H1 (cell line): ENCODE measurements around the gene RHOH. TPM values are rescaled to one million over a fixed set of nuclear protein-coding genes. Genes with fewer than 3 reads are reported as not detected.

Experiments
- CTCF ChIA-PET: fragments of 300-600 bp; sonication (Branson Sonifier 250); formaldehyde crosslinking; loops from one replicate; lab custom pipeline; 2021; ENCODE audit not compliant: partially characterized antibody; lab: Charles Lee
- POLR2A ChIA-PET: fragments of 300-600 bp; sonication (Branson Sonifier 250); formaldehyde crosslinking; loops from one replicate; lab custom pipeline; 2021; ENCODE audit warnings: inconsistent platforms; ENCODE audit not compliant: partially characterized antibody; lab: Charles Lee
- DNase-seq, 2 experiments: peaks; one replicate each; pipeline versions ENCODE4 v3.0.0 to v3.0.0-alpha.2; 2010 to 2022; ENCODE audit warnings: low spot score in 2 of 2, low read depth in 1 of 2, mixed read lengths in 1 of 2
- FAIRE-seq: peaks from 2 replicates; lab custom pipeline; 2011; peaks lifted over from hg19 to GRCh38; lab: Jason Lieb, UNC
- H2AFZ ChIP-seq: 2 replicates; pipeline ENCODE4 v1.8.1; 2012; ENCODE audit warnings: low read length, inconsistent platforms
- H2AK5ac ChIP-seq: 2 replicates; pipeline ENCODE4 v1.6.1; 2013; ENCODE audit warnings: low read depth, low read length
- H2BK120ac ChIP-seq: replicated peaks from 2 replicates; pipeline ENCODE3; 2013; ENCODE audit warnings: low read depth, low read length, inconsistent platforms
- H2BK12ac ChIP-seq: 2 replicates; pipeline ENCODE4 v1.6.1; 2013; ENCODE audit warnings: low read depth, low read length
- H2BK15ac ChIP-seq: 2 replicates; pipeline ENCODE4 v1.6.1; 2013; ENCODE audit warnings: low read length
- H2BK20ac ChIP-seq: 2 replicates; pipeline ENCODE4 v1.6.1; 2013; ENCODE audit warnings: low read length
- H2BK5ac ChIP-seq: 2 replicates; pipeline ENCODE4 v1.6.1; 2013; ENCODE audit warnings: low read depth, low read length
- H3K14ac ChIP-seq: 2 replicates; pipeline ENCODE4 v1.6.1; 2013; ENCODE audit warnings: inconsistent platforms; ENCODE audit not compliant: insufficient read length
- H3K18ac ChIP-seq: 2 replicates; pipeline ENCODE4 v1.6.1; 2013; ENCODE audit warnings: low read length; ENCODE audit errors: extremely low read depth
- H3K23ac ChIP-seq: 2 replicates; pipeline ENCODE4 v1.6.1; 2013; ENCODE audit warnings: inconsistent platforms; ENCODE audit not compliant: insufficient read length
- H3K23me2 ChIP-seq: 2 replicates; pipeline ENCODE4 v1.6.1; 2013; ENCODE audit warnings: low read depth, low read length
- H3K27ac ChIP-seq: 2 replicates; pipeline ENCODE4 v1.6.1; 2011; ENCODE audit warnings: low read depth, low read length, inconsistent platforms
- H3K27me3 ChIP-seq, 4 experiments: replicated peaks in 1 of 4; 1 replicate in 1 of 4; 2 replicates in 3 of 4; pipeline versions ENCODE4 v1.6.1 to v1.8.1; 2011 to 2013; ENCODE audit warnings: low read length in 3 of 4, mild to moderate bottlenecking in 3 of 4, inconsistent platforms in 2 of 4, mixed read lengths in 2 of 4, moderate library complexity in 1 of 4; ENCODE audit not compliant: control insufficient read depth in 3 of 4, insufficient read depth in 3 of 4; ENCODE audit errors: extremely low read depth in 1 of 4
- H3K36me3 ChIP-seq, 4 experiments: 2 replicates each; pipeline versions ENCODE4 v1.6.1 to v1.8.1; 2011 to 2013; ENCODE audit warnings: mild to moderate bottlenecking in 4 of 4, low read length in 3 of 4, moderate library complexity in 2 of 4, control low read depth in 1 of 4, inconsistent platforms in 1 of 4; ENCODE audit not compliant: insufficient read depth in 4 of 4, control insufficient read depth in 2 of 4
- H3K4ac ChIP-seq: replicated peaks from 2 replicates; pipeline ENCODE3; 2013; ENCODE audit warnings: low read length, low read depth, mixed read lengths, inconsistent platforms; ENCODE audit not compliant: insufficient read length
- H3K4me1 ChIP-seq, 4 experiments: replicated peaks in 1 of 4; 1 replicate in 1 of 4; 2 replicates in 3 of 4; pipeline versions ENCODE4 v1.6.1 to v1.8.1; 2011 to 2013; ENCODE audit warnings: low read length in 3 of 4, inconsistent platforms in 2 of 4, mixed read lengths in 1 of 4; ENCODE audit not compliant: insufficient read depth in 4 of 4, control insufficient read depth in 3 of 4
- H3K4me2 ChIP-seq, 2 experiments: 2 replicates each; pipeline versions ENCODE4 v1.6.1 to v1.8.1; 2011 to 2013; ENCODE audit warnings: low read depth in 2 of 2, low read length in 2 of 2, control low read depth in 1 of 2, inconsistent platforms in 1 of 2, mild to moderate bottlenecking in 1 of 2; ENCODE audit not compliant: insufficient read depth in 1 of 2
- H3K4me3 ChIP-seq, 4 experiments: fragments of 200-600, 300-600 bp in 1 of 4; sonication (generic), shearing (Covaris generic), sonication (Bioruptor Twin) in 1 of 4; 2 replicates each; pipeline versions ENCODE4 v1.5.1 to v1.8.1; 2011 to 2016; ENCODE audit warnings: low read length in 4 of 4, low read depth in 3 of 4, control low read depth in 2 of 4, inconsistent platforms in 2 of 4, mild to moderate bottlenecking in 2 of 4, mixed read lengths in 1 of 4, moderate library complexity in 1 of 4; ENCODE audit not compliant: insufficient read depth in 2 of 4; ENCODE audit errors: extremely low read depth in 1 of 4
- H3K56ac ChIP-seq: replicated peaks from 2 replicates; pipeline ENCODE3; 2013; ENCODE audit warnings: low read depth, mild to moderate bottlenecking, mixed read lengths, low read length, inconsistent platforms; ENCODE audit not compliant: insufficient read length
- H3K79me1 ChIP-seq: 2 replicates; pipeline ENCODE4 v1.6.1; 2013; ENCODE audit warnings: low read depth, low read length, control low read depth
- H3K79me2 ChIP-seq, 2 experiments: 2 replicates each; pipeline versions ENCODE4 v1.6.1 to v1.8.1; 2012 to 2013; ENCODE audit warnings: low read length in 2 of 2, mild to moderate bottlenecking in 2 of 2, inconsistent platforms in 1 of 2; ENCODE audit not compliant: insufficient read depth in 2 of 2, control insufficient read depth in 1 of 2
- H3K9ac ChIP-seq, 4 experiments: replicated peaks in 1 of 4; 1 replicate in 1 of 4; 2 replicates in 3 of 4; pipeline versions ENCODE4 v1.6.1 to v1.8.1; 2011 to 2013; ENCODE audit warnings: low read depth in 3 of 4, low read length in 3 of 4, control low read depth in 2 of 4, mild to moderate bottlenecking in 2 of 4, moderate library complexity in 2 of 4, inconsistent platforms in 1 of 4; ENCODE audit errors: extremely low read depth in 1 of 4
- H3K9me3 ChIP-seq, 2 experiments: 2 replicates each; pipeline versions ENCODE4 v1.6.1 to v1.8.1; 2012 to 2013; ENCODE audit warnings: mild to moderate bottlenecking in 2 of 2, moderate library complexity in 2 of 2, control low read depth in 1 of 2, inconsistent platforms in 1 of 2, low read depth in 1 of 2, low read length in 1 of 2, mixed read lengths in 1 of 2; ENCODE audit not compliant: insufficient read depth in 2 of 2
- H4K20me1 ChIP-seq, 2 experiments: replicated peaks in 1 of 2; 2 replicates each; pipeline versions ENCODE3 to v1.8.1; 2011 to 2013; ENCODE audit warnings: inconsistent platforms in 2 of 2, low read length in 2 of 2, mild to moderate bottlenecking in 1 of 2; ENCODE audit not compliant: insufficient read depth in 2 of 2, control insufficient read depth in 1 of 2
- H4K5ac ChIP-seq: 2 replicates; pipeline ENCODE4 v1.6.1; 2013; ENCODE audit warnings: low read length, low read depth, mixed read lengths, inconsistent platforms; ENCODE audit not compliant: insufficient read length
- H4K8ac ChIP-seq: 2 replicates; pipeline ENCODE4 v1.8.0; 2013; ENCODE audit warnings: mild to moderate bottlenecking, moderate library complexity, low read length, inconsistent platforms; ENCODE audit not compliant: insufficient read depth; ENCODE audit errors: extremely low read depth
- H4K91ac ChIP-seq: replicated peaks from 2 replicates; pipeline ENCODE3; 2013; ENCODE audit warnings: low read length, mixed read lengths, inconsistent platforms; ENCODE audit not compliant: insufficient read length
- BACH1 ChIP-seq: IDR thresholded peaks from 2 replicates; pipeline ENCODE4 v1.6.1; 2012; ENCODE audit warnings: low read length, improper control_type of control experiment
- EGR1 ChIP-seq: IDR thresholded peaks from 2 replicates; pipeline ENCODE4 v1.6.1; 2011; ENCODE audit warnings: low read depth, low read length, borderline replicate concordance
- KDM5A ChIP-seq: fragments of 200-600 bp; IDR thresholded peaks from 2 replicates; pipeline ENCODE4 v1.7.1; 2012; ENCODE audit warnings: mild to moderate bottlenecking, low read length, inconsistent platforms, mixed read lengths
- POLR2AphosphoS5 ChIP-seq: IDR thresholded peaks from 2 replicates; pipeline ENCODE4 v1.6.1; 2011; ENCODE audit warnings: low read depth, low read length
- SP2 ChIP-seq: IDR thresholded peaks from 2 replicates; pipeline ENCODE4 v1.6.1; 2012; ENCODE audit warnings: mild to moderate bottlenecking, low read length, inconsistent platforms
- SRF ChIP-seq: IDR thresholded peaks from 2 replicates; pipeline ENCODE4 v1.6.1; 2011; ENCODE audit warnings: mild to moderate bottlenecking, low read depth, low read length, moderate library complexity
- TAF1 ChIP-seq: IDR thresholded peaks from 2 replicates; pipeline ENCODE4 v1.6.1; 2011; ENCODE audit warnings: mild to moderate bottlenecking, low read depth, low read length
- TAF7 ChIP-seq: optimal IDR thresholded peaks from 2 replicates; pipeline ENCODE3; 2011; ENCODE audit warnings: low read depth, mild to moderate bottlenecking, inconsistent platforms, low read length, moderate library complexity, borderline replicate concordance
- WGBS, 2 experiments: shearing (Covaris generic) in 1 of 2; methylation state at CpG; one replicate each; pipeline versions ENCODE4 v1.1.6 to v1.1.7; 2013 to 2015; ENCODE audit warnings: low lambda C conversion rate in 2 of 2, mixed read lengths in 2 of 2, inconsistent platforms in 1 of 2, low coverage in 1 of 2, missing lambda C conversion rate in 1 of 2; ENCODE audit not compliant: insufficient replicate concordance in 2 of 2, insufficient coverage in 1 of 2, insufficient read length in 1 of 2; ENCODE audit errors: extremely low coverage in 1 of 2, missing lambda C conversion rate in 1 of 2; 5-methylcytosine and 5-hydroxymethylcytosine counted together
- polyA plus RNA-seq, 7 experiments: library from polyadenylated mRNA; depleted of rRNA in 3 of 7; stranded (reverse) in 5 of 7; unstranded in 2 of 7; fragments of >200 nt in 5 of 7; fragments of 200-250 nt in 2 of 7; gene quantifications; 1 replicate in 5 of 7; 2 replicates in 1 of 7; 4 replicates in 1 of 7; pipeline versions ENCODE4 v1.2.1 to v1.2.3, GENCODE V29; 2011 to 2013; ENCODE audit warnings: missing spikeins in 2 of 7, mixed read lengths in 2 of 7
- total RNA-seq: library from RNA; stranded (reverse); fragmentation: NEBNext Ultra II Directional; extraction: Animal tissue kit (Norgen Biotek cat#: 25700); gene quantifications from 2 replicates; pipeline ENCODE4 v1.2.1, GENCODE V29; 2021
- TF ChIP-seq, protein P1 (sequence below): IDR thresholded peaks from 2 replicates; pipeline ENCODE4 v1.6.1; 2012; ENCODE audit warnings: inconsistent platforms
- TF ChIP-seq, protein P2 (sequence below), 3 experiments: IDR thresholded peaks; 1 replicate in 2 of 3; 2 replicates in 1 of 3; pipeline versions ENCODE4 v1.5.1 to v1.6.1; 2011; ENCODE audit warnings: low read length in 3 of 3, mild to moderate bottlenecking in 3 of 3, inconsistent platforms in 2 of 3, low read depth in 1 of 3, moderate library complexity in 1 of 3; ENCODE audit not compliant: insufficient read depth in 1 of 3; ENCODE audit errors: control extremely low read depth in 1 of 3
- TF ChIP-seq, protein P3 (sequence below): IDR thresholded peaks from 2 replicates; pipeline ENCODE4 v1.6.1; 2011; ENCODE audit warnings: low read length, improper control_type of control experiment

Gene RHOH
- total and polyA plus RNA-seq, 2 of the 8 experiments (the other 6 are each of a cell fraction or from before 2014, with no cell fraction given) = 5.9 to 6.9 TPM

DNA sequence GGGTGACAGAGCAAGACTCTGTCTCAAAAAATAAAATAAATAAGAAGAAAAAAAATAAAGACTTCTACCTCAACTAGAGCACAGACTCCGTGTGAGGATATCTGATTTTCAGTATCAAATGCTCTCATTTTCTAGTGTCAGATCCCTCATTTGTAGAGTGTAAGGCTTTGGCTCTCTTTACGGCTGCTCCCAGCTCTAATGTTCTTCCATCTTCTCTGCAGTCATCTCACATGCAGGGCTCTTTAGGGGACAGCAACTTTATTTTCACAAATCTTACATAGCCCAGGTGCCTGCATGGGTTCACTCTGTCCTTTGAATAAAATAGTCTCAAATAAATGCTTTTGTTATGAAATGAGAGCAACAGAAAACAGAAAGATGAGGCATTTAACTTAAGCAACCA is 19.2 kb upstream of the RHOH start:
- Histone ChIP-seq H4K8ac (no peak overlapping the region), H2AK5ac (no peak overlapping the region), H3K23ac (no peak overlapping the region), H2BK20ac (no peak overlapping the region), H3K4me3 (no peak overlapping the region), H4K5ac (no peak overlapping the region), H3K9me3 (no peaks in the 10 kb centered on the region), H3K79me1 (no peaks in the 10 kb centered on the region), H2BK15ac (no peak overlapping the region), H3K79me2 (no peaks in the 10 kb centered on the region), H2BK120ac (no peak overlapping the region), H3K4me1 (peaks cover 0 to 6% (median 2%) of the 10 kb centered on the region in 4 experiments; a peak in 2 of 7 replicates), H3K27ac (no peak overlapping the region), H3K18ac (no peak overlapping the region), H4K20me1 (no peaks in the 10 kb centered on the region), H3K14ac (no peak overlapping the region), H3K36me3 (no peaks in the 10 kb centered on the region), H4K91ac (no peak overlapping the region), H2BK5ac (no peak overlapping the region), H3K9ac (no peak overlapping the region), H3K4me2 (no peak overlapping the region), H2BK12ac (no peak overlapping the region), H2AFZ (no peak overlapping the region), H3K23me2 (no peaks in the 10 kb centered on the region), H3K27me3 (no peaks in the 10 kb centered on the region), H3K4ac (no peak overlapping the region), H3K56ac (no peak overlapping the region)
- no peak for DNase-seq
- FAIRE-seq = no peak
- POLR2A ChIA-PET = no interaction called here
- WGBS, 2 experiments = 83% methylated on average over 2 of the region's 2 CpGs; no CpG with 5 or more reads in 1 of the 2 experiments
- CTCF ChIA-PET = interaction anchor here (0.8 to 1.3 kb wide), 2 partner anchors 132 to 139 kb away, joined by 3 to 4 read pairs; no protein-coding TSS in a partner anchor
- TF ChIP-seq KDM5A = no peak
- no peak for TF ChIP-seq EGR1
- TF ChIP-seq, protein P1, sequence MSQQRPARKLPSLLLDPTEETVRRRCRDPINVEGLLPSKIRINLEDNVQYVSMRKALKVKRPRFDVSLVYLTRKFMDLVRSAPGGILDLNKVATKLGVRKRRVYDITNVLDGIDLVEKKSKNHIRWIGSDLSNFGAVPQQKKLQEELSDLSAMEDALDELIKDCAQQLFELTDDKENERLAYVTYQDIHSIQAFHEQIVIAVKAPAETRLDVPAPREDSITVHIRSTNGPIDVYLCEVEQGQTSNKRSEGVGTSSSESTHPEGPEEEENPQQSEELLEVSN = no peak
- TF ChIP-seq BACH1 = no peak
- TF ChIP-seq TAF7 = no peak
- no peak for TF ChIP-seq SP2
- TF ChIP-seq, protein P2, sequence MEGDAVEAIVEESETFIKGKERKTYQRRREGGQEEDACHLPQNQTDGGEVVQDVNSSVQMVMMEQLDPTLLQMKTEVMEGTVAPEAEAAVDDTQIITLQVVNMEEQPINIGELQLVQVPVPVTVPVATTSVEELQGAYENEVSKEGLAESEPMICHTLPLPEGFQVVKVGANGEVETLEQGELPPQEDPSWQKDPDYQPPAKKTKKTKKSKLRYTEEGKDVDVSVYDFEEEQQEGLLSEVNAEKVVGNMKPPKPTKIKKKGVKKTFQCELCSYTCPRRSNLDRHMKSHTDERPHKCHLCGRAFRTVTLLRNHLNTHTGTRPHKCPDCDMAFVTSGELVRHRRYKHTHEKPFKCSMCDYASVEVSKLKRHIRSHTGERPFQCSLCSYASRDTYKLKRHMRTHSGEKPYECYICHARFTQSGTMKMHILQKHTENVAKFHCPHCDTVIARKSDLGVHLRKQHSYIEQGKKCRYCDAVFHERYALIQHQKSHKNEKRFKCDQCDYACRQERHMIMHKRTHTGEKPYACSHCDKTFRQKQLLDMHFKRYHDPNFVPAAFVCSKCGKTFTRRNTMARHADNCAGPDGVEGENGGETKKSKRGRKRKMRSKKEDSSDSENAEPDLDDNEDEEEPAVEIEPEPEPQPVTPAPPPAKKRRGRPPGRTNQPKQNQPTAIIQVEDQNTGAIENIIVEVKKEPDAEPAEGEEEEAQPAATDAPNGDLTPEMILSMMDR (IDR thresholded peaks at IDR 0.05; ENCODE audit: control extremely low read depth in 1 of 3, insufficient read depth in 1 of 3, low read depth in 1 of 3, low read length in 3 of 3) = no peak
- no peak for TF ChIP-seq TAF1
- no peak for TF ChIP-seq SRF
- TF ChIP-seq, protein P3, sequence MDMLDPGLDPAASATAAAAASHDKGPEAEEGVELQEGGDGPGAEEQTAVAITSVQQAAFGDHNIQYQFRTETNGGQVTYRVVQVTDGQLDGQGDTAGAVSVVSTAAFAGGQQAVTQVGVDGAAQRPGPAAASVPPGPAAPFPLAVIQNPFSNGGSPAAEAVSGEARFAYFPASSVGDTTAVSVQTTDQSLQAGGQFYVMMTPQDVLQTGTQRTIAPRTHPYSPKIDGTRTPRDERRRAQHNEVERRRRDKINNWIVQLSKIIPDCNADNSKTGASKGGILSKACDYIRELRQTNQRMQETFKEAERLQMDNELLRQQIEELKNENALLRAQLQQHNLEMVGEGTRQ = no peak
- TF ChIP-seq POLR2AphosphoS5 = no peak
